OCI-LY1 (cell line): ENCODE data around the gene USP2.

ENCODE experiments used
- EZH2 ChIP-seq: fragments of 200-600 bp; sonication (generic), shearing (Covaris generic); IDR thresholded peaks from 2 replicates; pipeline ENCODE4 v1.8.0; 2017; ENCODE audit warnings: borderline replicate concordance, mixed run types, mild to moderate bottlenecking, antibody characterized with exemption, low read length, moderate library complexity, mixed read lengths
- TF ChIP-seq, protein P1 (sequence below): fragments of 200-600 bp; sonication (generic), shearing (Covaris generic); IDR thresholded peaks from 2 replicates; pipeline ENCODE4 v1.5.1; 2017; ENCODE audit warnings: mild to moderate bottlenecking, antibody characterized with exemption, low read length, moderate library complexity, mixed read lengths

DNA sequence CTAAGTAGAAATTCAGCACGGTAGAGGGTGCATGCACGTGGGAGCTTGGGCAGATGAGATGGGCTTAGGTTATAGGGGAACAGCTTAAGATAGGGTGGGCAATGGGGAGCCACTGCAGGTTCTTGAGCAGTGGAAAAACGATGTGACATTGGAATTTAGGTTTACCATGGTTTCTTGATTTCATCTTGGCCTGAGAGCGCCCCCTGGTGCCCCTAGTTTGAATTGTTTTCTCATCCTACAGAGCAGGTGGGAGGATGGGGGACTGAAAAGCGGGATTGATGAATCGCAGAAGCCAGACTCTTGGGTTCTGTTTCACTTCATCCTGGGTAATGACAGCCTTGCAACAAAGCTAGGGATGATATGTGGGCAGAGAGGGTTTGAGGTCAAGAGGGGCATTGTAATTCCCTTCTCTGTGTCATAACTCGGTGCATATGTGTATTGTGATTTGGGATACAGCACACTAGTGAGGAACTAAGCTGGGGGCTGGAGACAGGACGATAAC, 57.9 kb downstream of the USP2 start:
- TF ChIP-seq, protein P1, sequence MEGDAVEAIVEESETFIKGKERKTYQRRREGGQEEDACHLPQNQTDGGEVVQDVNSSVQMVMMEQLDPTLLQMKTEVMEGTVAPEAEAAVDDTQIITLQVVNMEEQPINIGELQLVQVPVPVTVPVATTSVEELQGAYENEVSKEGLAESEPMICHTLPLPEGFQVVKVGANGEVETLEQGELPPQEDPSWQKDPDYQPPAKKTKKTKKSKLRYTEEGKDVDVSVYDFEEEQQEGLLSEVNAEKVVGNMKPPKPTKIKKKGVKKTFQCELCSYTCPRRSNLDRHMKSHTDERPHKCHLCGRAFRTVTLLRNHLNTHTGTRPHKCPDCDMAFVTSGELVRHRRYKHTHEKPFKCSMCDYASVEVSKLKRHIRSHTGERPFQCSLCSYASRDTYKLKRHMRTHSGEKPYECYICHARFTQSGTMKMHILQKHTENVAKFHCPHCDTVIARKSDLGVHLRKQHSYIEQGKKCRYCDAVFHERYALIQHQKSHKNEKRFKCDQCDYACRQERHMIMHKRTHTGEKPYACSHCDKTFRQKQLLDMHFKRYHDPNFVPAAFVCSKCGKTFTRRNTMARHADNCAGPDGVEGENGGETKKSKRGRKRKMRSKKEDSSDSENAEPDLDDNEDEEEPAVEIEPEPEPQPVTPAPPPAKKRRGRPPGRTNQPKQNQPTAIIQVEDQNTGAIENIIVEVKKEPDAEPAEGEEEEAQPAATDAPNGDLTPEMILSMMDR, result peak; percentile 70
- no peak for TF ChIP-seq EZH2
